GM10266 (cell line): ENCODE measurements around the gene FCN1.

Source experiments
- DNase-seq: peaks from one replicate; pipeline ENCODE4 v3.0.0; 2012; ENCODE audit errors: extremely low spot score
- CTCF ChIP-seq: IDR thresholded peaks from 2 replicates; pipeline ENCODE4 v1.5.1; 2012; ENCODE audit warnings: mild to moderate bottlenecking, low read depth; ENCODE audit not compliant: control insufficient read depth, insufficient read depth; ENCODE audit errors: missing control alignments

The FCN1 gene

GRCh38 chr9:134913041-134913712, 4.5 kb downstream of the FCN1 start:
- DNase-seq: no peak
- TF ChIP-seq CTCF: no peak

DNA sequence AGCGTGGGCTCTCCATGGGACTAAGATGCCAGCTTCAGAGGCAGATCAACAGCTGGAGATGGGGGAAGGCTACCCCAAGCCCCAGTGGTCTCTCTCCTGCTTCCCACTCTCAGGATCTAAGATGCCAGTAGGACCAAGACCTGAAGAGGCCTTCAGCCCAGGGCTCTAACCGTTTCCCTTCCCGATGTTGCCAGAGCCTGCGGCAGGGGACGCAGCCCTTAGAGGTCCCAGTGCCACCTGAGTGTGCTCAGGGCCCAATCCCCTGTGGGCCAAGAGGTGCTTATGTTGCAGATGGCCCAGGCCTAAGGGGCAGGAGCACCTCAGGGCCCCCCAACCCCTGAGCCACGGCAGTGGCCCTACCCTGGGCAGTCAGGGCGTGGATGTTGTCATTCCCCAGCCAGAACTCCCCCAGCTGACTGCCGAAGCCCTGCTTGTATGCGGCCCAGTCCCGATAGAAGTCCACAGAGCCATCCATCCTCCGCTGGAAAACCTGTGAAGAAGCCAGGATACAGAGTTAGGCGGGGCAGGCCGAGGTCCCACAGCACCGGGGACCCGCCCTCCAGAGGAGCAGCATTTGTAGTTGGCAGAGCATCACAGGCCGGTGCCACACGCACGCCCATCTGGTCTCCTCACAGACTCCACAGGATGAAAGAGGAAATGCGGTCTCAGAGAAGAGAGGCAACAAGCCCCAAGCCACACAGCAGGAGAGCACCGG, 5.4 kb downstream of the FCN1 start:
- no peak for DNase-seq
- TF ChIP-seq CTCF: no peak

GRCh38 chr9:134909511-134910481, 7.9 kb downstream of the FCN1 start:
- TF ChIP-seq CTCF: no peak
- no peak for DNase-seq

- no peak for TF ChIP-seq CTCF
- no peak for DNase-seq
Measured at GRCh38 chr9:134908524-134909309, 9.0 kb downstream of the FCN1 start.

DNA sequence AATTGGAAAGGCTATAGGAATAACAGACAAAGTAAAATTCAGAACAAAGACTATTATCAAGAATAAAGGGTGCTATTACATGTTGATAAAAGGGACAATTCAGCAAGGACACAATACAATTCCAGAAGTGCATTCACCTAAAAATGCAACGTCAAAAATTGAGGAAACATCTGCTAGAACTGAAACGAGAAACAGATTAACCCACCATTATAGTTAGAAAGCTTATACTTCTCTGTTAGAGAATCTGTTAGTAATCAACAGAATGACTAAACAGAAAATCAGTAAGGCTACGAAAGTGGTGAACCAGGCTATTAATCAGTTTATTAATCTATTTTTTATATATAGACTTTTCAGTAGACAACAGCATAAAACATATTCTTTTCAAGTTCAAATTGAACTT, 14.8 kb downstream of the FCN1 start:
- DNase-seq: no peak
- TF ChIP-seq CTCF: no peak

DNA sequence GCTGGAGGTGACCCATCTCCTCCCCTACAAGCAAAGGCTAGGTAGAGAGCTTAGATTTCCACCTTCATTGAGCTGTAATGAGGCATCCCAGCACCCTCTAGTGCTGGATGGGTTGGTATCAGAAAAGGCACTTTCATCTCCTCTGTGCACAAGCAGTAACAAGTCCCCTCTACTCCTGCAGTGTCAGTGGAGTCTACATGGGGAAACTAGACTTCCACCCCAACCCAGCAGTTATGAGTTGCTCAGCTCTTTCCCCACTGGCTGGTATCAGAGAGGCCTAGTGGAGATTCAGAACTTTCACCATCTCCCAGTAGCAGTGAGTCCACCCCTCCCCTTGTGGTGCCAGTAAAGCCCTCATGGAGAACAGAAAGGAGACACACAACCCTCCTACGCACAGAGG, 17.9 kb downstream of the FCN1 start:
- TF ChIP-seq CTCF: no peak

More for the DNA sequence above, 17.9 kb downstream of the FCN1 start:
- no peak for DNase-seq
